SKM-1 (cell line): ENCODE results near the gene SH3PXD2A.

Experiments used
- DNase-seq: peaks from one replicate; lab custom pipeline; 2025; ENCODE audit not compliant: unreplicated experiment; lab: John Stamatoyannopoulos, UW

The SH3PXD2A gene

GRCh38 chr10:103632247-103632642, 223.1 kb downstream of the SH3PXD2A start:
- DNase-seq = no peak

- no peak for DNase-seq
Measured at GRCh38 chr10:103630156-103630555, 225.2 kb downstream of the SH3PXD2A start.

DNA sequence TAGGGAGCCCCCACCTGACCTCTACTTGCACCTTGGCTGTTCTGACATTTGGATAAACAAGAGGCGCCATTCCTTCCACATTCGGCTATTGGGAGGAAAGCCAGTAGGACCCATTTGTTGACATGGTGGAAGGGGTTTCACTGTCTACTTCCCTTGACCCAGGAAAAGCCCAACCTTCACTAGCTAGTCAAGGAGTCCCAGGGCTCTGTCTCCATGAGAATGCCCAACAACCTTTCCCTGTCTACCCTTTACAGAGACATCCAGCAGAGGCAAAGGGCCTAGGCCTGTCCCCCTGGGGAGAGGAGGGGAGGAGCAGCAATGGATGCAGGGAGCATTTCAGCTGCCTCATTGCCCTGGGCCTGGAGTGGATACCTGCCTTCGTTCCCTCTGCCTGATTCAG, 225.8 kb downstream of the SH3PXD2A start:
- no peak for DNase-seq

- DNase-seq = no peak
Measured at GRCh38 chr10:103627893-103628292, 227.5 kb downstream of the SH3PXD2A start.

DNA sequence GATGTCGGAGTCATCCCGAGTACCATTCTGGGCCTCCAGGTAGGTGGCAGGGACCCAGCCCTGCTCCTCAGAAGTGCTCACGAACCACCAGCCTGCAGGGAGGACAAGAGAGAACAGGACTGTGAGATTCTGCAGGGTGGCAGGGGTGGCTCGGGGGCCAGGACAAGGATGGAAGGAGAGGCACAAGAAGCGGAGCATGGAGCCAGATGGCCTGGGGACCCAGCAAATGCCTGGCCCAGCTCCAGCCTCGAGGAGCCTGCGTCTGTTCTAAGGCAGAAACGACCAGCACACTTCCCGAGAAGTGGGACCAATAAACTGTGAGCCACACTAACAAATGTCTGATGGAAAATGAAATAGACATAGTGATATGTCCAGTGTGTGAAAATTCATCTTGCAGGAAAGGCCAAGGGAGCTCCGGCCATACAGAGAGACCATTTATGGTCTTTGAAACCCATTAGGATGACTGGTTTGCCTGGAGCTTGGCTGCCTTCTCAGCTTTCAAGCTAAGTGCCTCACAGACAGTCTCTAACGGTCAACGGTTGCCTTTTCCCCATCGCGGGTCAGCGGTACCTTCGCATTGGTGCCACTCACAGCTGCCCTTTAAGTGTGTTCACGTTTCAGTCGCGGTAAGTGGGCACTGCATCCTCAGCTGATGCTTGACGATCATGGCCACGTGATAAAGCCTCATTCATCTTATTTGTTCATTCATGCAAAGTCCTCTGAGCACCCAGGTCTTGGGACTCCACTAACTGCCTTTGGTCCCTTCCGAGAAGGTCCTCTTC, 228.1 kb downstream of the SH3PXD2A start:
- DNase-seq = no peak

- no peak for DNase-seq
Measured at GRCh38 chr10:103626178-103626577, 229.2 kb downstream of the SH3PXD2A start.

GRCh38 chr10:103622935-103623574, 232.3 kb downstream of the SH3PXD2A start:
- no peak for DNase-seq

GRCh38 chr10:103622286-103622685, 233.1 kb downstream of the SH3PXD2A start:
- no peak for DNase-seq

DNA sequence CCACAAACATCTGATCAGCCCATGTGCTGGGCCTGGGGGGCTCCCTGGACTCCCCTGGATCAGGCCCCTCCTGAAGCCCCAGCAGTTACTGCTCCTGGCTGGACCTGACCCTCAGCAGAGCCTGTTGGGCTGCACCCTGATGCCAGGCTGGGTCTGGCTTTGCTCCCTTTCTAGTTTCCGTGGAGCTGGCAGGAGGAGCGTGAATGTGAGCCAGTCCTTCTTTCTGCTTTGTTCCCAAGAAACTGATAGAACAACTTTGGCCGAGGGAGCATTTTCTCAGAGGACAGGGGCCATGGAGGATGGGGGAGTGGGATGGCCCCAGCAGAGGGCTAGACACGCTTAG, 233.6 kb downstream of the SH3PXD2A start:
- no peak for DNase-seq

DNA sequence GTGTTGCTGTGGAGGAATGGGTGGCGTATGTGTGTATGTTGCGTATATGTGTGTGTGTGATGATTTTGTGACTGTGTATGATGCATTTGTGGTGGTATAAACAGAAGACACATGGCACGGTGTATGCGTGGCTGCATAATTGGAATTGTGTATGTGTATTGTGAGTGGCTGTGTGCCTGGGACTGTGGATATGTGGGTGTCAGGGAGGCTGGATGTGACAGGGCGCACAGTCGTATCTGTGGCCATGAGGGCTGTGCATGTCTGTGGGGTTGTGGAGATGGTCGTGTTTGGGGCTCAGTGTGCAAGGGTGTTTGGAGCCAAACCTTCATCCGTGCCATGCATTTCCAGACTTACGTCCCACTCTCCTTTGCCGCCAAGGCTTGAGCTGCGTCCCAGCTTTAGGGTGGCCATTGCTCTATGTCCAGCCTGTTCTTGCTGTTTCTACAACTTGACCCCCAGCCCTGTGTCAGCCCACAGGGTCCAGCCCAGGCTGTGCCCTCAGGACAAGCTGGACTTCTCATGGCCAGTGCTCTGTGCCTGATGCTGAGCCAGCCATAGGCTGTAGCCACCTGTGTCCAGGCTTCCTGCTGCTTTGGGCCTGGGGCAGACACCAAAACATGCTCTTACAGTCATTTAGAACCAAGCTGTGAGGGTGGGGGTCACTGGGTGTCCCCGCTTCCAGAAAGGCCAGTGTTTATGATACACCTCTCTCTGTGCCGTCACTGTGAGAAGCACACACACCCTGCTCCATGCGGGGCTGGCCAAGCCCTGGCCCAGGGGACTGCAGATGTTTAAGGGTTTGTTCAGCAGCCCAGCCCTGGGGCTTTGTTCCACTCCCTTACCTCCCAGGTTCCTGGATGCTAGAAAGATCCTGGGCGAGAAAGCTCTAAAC, 234.2 kb downstream of the SH3PXD2A start:
- no peak for DNase-seq

DNA sequence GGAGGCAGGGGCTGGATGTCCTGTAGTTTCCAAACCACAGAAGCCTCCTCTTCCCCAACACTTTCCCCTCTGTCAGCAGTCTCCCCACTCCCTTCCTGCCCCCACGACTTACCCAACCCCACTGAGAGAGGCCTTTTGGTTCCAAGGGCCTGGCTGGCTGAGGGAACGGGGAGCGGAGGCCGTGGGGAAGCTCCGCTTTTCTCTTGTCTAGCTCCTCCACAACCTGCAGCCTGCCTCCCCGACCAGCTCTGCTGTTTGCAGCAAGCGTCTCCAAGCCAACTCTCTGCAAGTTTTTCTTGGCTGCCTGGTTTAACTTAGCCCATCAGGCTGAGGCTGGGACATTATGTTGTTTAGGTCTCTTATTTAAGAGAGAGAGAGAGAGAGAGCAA, 235.0 kb downstream of the SH3PXD2A start:
- DNase-seq = no peak

DNA sequence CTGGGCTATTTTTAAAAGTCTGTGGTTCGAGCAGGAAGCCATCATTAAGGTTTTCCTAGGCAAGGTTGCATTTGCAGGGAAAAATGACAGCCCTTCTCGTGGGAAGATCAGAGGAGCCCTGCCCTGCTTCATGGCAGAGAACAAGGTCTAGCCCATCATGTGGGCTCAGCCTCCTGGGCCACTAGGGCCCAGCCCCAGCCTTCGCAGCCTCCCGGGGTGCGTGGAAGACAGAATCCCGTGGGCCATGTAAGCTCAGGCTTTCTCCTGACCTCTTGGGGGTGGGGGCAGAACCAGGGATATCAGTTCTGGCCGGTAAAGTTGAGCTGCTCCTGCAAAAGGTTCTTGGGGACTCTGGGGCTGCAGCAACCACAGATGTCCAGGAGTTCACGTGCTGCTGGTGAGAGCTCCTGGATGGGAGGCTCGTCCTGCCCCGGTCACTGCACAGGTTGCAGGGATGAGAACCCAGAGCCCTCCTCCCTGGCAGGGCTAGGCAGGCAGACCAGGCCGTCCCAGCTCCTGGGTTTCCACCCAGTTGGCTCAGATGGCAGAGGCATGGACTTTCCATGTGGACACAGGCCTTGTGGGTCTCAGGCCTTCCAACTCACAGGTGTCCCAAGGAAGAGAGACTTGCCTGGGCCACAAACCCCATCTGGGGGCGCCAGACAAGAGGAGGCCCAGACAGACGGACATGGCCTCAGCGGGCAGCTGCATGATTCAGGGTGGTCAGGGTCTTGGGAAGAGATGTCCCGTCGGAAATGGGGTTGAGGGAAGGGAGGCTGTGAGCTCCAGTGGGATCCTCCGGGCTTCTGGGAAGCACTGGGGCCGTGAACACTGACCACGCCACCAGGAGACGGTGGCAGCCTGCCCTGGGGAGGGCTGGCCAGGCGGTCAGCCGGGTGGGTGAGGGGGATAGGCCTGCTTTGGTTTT, 235.7 kb downstream of the SH3PXD2A start:
- no peak for DNase-seq

DNA sequence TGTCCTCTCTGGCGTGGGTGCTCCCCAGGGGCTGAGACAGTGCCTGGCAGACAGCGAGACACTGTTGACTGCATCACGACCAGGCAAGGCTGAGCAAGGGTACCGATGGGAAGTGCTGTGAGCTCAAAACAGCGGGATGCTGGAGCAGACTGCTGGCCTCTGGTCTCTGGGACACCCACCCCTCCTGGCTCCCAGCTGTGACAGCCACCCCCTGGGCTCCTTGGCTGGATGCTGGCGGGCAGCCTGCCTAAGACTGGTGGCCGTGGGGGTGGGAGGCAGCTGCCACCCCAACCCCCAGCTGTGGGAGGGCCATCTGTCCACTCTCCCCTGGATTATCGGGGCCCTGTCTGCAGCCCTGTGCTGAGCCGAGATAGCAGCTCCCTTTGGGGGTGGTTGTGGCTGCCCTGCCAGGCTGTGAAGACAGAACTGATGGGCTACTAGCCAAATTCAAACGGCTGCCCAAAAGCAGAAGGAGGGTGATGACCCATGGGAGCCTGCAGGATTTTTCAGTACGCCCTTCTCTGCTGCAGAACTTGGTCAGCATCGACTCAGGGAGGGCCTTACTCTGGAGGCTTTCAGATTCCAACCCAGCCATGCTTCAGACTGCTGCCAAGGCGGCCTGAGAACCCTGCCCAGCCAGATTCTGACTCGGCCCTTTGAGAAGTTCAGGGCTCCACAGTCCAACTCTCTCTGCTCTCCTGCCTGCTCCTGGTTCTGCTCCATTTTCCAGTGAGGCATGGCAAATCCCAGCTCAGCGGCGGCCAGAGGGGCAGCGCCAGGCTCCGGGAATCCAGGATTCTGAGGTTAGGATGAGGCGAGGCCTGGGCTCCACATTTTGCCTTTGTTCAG, 236.6 kb downstream of the SH3PXD2A start:
- DNase-seq = no peak

- DNase-seq = no peak
Measured at GRCh38 chr10:103617602-103618385, 237.6 kb downstream of the SH3PXD2A start.

DNA sequence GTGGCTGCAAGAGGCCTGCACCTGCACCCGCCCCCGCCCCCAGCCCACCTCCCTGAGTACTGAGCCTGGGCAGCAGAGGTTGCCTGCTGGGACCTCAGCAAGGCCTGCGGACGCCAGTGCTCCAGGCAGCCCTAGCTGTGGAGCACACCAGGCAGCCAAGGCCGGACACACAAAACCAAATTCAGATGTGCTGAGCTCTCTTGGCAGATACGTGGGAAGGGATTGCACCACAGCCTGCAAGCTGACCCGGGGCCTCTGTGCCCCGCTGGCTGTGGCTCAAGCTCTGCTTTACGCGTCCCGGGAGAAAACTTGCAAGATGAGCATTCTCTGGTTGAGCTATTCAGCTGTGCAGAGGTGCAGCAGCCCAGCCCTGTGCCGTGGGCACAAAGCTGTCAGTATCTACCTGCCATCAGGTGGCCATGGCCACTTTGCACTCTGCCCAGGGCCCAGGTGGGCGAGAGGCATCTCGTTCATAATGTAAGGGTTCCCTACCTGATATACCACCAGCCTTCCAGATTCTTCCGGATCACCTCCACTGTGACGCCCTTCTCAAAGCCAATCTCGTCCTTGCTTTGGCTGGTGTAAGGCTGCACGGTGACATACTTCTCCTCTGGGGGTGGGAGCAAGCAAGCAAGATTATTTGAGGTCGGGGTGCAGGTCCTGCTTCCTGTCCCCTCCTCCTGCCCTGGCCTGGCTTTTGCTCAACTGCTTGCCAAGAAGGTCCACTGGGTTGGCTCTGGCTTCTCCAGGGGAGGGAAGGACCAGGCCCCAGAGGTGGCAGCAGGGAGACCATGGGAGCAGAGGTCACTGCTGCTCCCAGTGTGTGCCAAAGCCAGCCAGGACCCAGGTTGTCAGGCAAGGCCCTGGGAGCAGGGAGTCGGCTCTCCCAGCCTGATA, 238.4 kb downstream of the SH3PXD2A start:
- DNase-seq = no peak

- no peak for DNase-seq
Measured at GRCh38 chr10:103614306-103615158, 240.8 kb downstream of the SH3PXD2A start.

- DNase-seq = no peak
Measured at GRCh38 chr10:103613616-103614015, 241.8 kb downstream of the SH3PXD2A start.
